Esophagus (tissue), 2 donors: ENCODE measurements around the gene RBMXL2. TPM values are rescaled to one million over a fixed set of nuclear protein-coding genes. Genes with fewer than 3 reads are reported as not detected.

ENCODE experiments used
- polyA plus RNA-seq, 2 donors: library from polyadenylated mRNA; stranded (reverse); fragments of 200-250 nt; gene quantifications; one replicate each; pipeline ENCODE4 v1.2.3, GENCODE V29; 2013
- donor health status: healthy with polysubstance abuse.
- donor health status: Bipolar disorder and iron deficiency.

RBMXL2 gene
- polyA plus RNA-seq, 2 donors: not detected

Other genes with a start within 250 kb of the RBMXL2 start
- not detected for gene OR10A5, start 243.3 kb upstream of the RBMXL2 start, polyA plus RNA-seq
- gene OR10A2, start 225.9 kb upstream of the RBMXL2 start, polyA plus RNA-seq: not detected
- gene OR10A4, start 212.4 kb upstream of the RBMXL2 start, polyA plus RNA-seq: not detected
- gene OR2D2, start 196.5 kb upstream of the RBMXL2 start, polyA plus RNA-seq: not detected
- not detected for gene OR2D3, start 168.0 kb upstream of the RBMXL2 start, polyA plus RNA-seq
- under 1 TPM; 0.61 to 0.77 TPM for gene ZNF215, start 162.6 kb upstream of the RBMXL2 start, polyA plus RNA-seq
- under 1 TPM; 0.45 to 0.46 TPM for gene ZNF214, start 68.7 kb upstream of the RBMXL2 start, polyA plus RNA-seq
- gene NLRP14, start 68.5 kb upstream of the RBMXL2 start, polyA plus RNA-seq: under 1 TPM in 1 of 2 donors, not detected in 1; 0.01 TPM
- gene SYT9, start 162.9 kb downstream of the RBMXL2 start, polyA plus RNA-seq: under 1 TPM; 0.01 to 0.02 TPM